Brain microvascular endothelial cell (primary cell): ENCODE measurements around the gene MAML2.

Source experiments
- DNase-seq: peaks from one replicate; pipeline ENCODE4 v3.0.0-alpha.2; 2020
- H3K27ac ChIP-seq: fragments of 250-450 bp; sonication (Bioruptor Pico); 2 replicates; pipeline ENCODE4 v1.5.1; 2020; ENCODE audit warnings: mild to moderate bottlenecking, moderate library complexity
- H3K27me3 ChIP-seq: fragments of 250-450 bp; sonication (Bioruptor Pico); replicated peaks from 2 replicates; pipeline ENCODE4 v1.5.1; 2020; ENCODE audit warnings: mild to moderate bottlenecking
- H3K36me3 ChIP-seq: fragments of 250-450 bp; sonication (Bioruptor Pico); replicated peaks from 2 replicates; pipeline ENCODE4 v1.5.1; 2020; ENCODE audit warnings: mild to moderate bottlenecking
- H3K4me3 ChIP-seq: 2 replicates; pipeline ENCODE4 v1.5.1; 2011; ENCODE audit warnings: low read depth, mild to moderate bottlenecking, control low read depth, low read length, moderate library complexity
- CTCF ChIP-seq: IDR thresholded peaks from 2 replicates; pipeline ENCODE4 v1.5.1; 2011; ENCODE audit warnings: low read depth, mild to moderate bottlenecking, moderate library complexity, low read length, control low read depth, inconsistent platforms; ENCODE audit errors: missing control alignments
- in situ Hi-C: cut with HindIII; loops from 2 replicates; pipeline ENCODE4 v1.10.0; 2017; ENCODE audit warnings: low sequenced_read_pairs, low pct_ligation_motif_present

Gene MAML2

DNA sequence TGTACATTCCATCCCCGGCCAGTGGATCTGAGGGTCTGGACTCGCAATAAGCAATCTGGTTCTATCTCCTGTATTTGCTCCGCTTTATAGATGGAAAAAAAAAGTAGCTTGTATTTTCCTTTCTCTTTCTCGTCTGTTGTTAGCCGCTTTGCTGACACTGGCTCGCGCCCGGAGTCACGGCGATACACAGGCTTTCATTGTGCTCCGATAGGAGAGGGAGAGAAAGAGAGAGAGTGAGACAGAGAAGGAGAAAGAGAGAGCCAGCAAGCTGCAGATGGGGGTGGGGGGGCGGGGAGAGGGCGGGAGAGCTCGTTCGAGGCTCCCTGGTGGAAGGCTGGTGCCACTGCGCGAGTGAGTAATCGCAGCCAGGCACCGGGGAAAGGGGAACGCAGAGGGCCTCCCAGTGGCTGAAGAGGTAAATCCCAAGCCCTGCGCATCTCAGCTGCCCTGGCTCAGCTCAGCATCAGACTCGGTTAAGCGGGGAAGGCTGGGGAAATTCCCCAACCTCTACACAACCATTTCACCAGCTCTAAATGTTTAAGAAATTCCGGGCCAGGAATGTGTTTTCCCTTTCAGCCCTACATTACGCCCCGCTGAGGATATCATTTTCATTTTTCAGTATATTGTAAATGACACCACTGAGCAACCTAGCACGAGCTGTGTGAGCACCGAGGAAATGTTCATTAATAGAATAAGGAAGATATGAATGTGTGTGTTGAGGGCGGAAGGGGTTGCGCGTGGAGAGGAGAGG is at the start of gene MAML2:
Gene MAML2 (minus strand): TSS at position 235 of the 751 bp plus-strand sequence. CDS start 1,300 bp downstream, outside the sequence.
- no peaks in the 10 kb centered on the region for H3K36me3 ChIP-seq
- in situ Hi-C loops: no loop called here
- peak; percentile 91 for TF ChIP-seq CTCF
- DNase-seq: peak; percentile 97
- no peaks in the 10 kb centered on the region for H3K27me3 ChIP-seq
- H3K4me3 ChIP-seq: peak within 1 kb of the TSS; percentile 85
- H3K27ac ChIP-seq: peak within 1 kb of the TSS; percentile 81

GRCh38 chr11:96391698-96392307 is 48.8 kb upstream of the MAML2 start:
- no peak overlapping the region for H3K4me3 ChIP-seq
- H3K36me3 ChIP-seq: no peaks in the 10 kb centered on the region
- no peak for TF ChIP-seq CTCF
- in situ Hi-C loops: no loop called here
- peak; percentile 7 for DNase-seq
- H3K27ac ChIP-seq: no peak overlapping the region
- H3K27me3 ChIP-seq: no peaks in the 10 kb centered on the region

DNA sequence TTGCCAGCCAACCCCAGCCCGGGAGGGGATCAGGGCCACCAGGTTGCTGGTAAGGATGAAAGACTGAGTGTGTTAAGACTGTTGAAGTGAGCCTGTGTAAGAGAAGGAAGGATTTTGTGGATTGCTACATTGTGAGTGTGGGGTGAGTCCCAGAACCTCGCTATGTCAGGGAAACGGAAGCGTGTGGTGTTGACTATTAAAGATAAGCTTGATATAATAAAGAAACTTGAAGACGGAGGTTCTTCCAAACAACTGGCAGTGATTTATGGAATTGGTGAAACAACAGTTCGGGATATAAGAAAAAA is 47.4 kb upstream of the MAML2 start:
- Histone ChIP-seq H3K4me3 (peak overlapping the region; percentile 78), H3K36me3 (no peaks in the 10 kb centered on the region), H3K27me3 (no peaks in the 10 kb centered on the region), H3K27ac (peak overlapping the region; percentile 89)
- TF ChIP-seq CTCF: no peak
- in situ Hi-C loops: no loop called here
- peak; percentile 20 for DNase-seq

GRCh38 chr11:96389720-96390487 is 46.9 kb upstream of the MAML2 start, which contains the start of the genes CCDC82 and JRKL:
TSS of gene CCDC82 (minus strand) at chr11:96389912. CDS start at chr11:96384747, 5,165 bp downstream.
TSS of gene JRKL (plus strand) at chr11:96390013. CDS start at chr11:96390650, 637 bp downstream.
- Histone ChIP-seq H3K36me3 (no peaks in the 10 kb centered on the region), H3K27ac (peak within 1 kb of the TSS; percentile 89), H3K4me3 (peak within 1 kb of the TSS; percentile 78), H3K27me3 (no peaks in the 10 kb centered on the region)
- no peak for TF ChIP-seq CTCF
- peak; percentile 94 for DNase-seq
- in situ Hi-C loops: no loop called here

GRCh38 chr11:96388891-96389719 is 46.1 kb upstream of the MAML2 start:
- Histone ChIP-seq H3K27me3 (no peaks in the 10 kb centered on the region), H3K27ac (peak overlapping the region; percentile 89), H3K4me3 (peak overlapping the region; percentile 78), H3K36me3 (peaks cover 4% of the 10 kb centered on the region)
- in situ Hi-C loops: no loop called here
- TF ChIP-seq CTCF: no peak
- no peak for DNase-seq
